ENCODE data around the gene GRK4. TPM values are rescaled to one million over a fixed set of nuclear protein-coding genes. Genes with fewer than 3 reads are reported as not detected.
"Not testable (repeated sequence)": the region's sequence is repeated elsewhere in the genome, so short reads cannot be mapped to it uniquely, and the experiment has no call there.

Gene GRK4
- total RNA-seq, 2 donors from 2014 or later = 7.0 to 8.2 TPM

- H3K27ac ChIP-seq = no peak overlapping the region
- no peak overlapping the region for H3K4me3 ChIP-seq
- no peaks in the 10 kb centered on the region for H3K27me3 ChIP-seq
- no peaks in the 10 kb centered on the region for H3K9me3 ChIP-seq
- TF ChIP-seq CTCF (IDR thresholded peaks at IDR 0.05) = no peak
- no peak for DNase-seq (ENCODE audit: low spot score)
- H3K4me1 ChIP-seq = no peaks in the 10 kb centered on the region
- H3K36me3 ChIP-seq = peaks cover 81% of the 10 kb centered on the region
Measured at GRCh38 chr4:2954358-2955185, 8.8 kb upstream of the GRK4 start.

DNA sequence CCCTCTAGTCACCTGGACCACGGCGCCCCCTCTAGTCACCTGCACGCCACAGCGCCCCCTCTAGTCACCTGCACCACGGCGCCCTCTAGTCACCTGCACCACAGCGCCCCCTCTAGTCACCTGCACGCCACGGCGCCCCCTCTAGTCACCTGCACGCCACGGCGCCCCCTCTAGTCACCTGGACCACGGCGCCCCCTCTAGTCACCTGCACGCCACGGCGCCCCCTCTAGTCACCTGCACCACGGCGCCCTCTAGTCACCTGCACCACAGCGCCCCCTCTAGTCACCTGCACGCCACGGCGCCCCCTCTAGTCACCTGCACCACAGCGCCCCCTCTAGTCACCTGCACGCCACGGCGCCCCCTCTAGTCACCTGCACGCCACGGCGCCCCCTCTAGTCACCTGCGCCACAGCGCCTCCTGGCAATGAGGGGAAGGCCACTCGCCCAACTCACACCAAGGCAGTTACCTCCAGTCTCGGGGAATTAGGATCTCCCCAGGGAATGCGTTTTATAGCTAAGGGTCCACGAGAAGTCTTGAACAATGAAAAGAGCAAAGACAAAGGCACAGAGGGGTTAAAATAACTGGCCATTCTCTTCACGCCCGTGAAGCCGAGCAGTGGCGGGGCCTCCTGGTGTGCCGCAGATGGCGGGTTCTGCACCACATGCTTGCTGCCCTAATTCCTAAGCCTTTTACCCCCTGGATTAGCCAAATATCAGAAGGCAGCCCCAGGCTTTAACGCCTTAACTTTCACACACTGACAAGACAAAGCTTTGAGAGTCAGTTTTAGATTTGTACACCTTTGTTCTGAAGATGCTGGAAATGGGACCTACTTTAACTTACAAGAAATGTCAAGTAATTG is 8.0 kb upstream of the GRK4 start:
- peaks cover 73% of the 10 kb centered on the region for H3K36me3 ChIP-seq
- not testable (repeated sequence) for H3K4me1 ChIP-seq; H3K27me3 ChIP-seq; H3K9me3 ChIP-seq; DNase-seq (ENCODE audit: low spot score); H3K4me3 ChIP-seq; H3K27ac ChIP-seq

DNA sequence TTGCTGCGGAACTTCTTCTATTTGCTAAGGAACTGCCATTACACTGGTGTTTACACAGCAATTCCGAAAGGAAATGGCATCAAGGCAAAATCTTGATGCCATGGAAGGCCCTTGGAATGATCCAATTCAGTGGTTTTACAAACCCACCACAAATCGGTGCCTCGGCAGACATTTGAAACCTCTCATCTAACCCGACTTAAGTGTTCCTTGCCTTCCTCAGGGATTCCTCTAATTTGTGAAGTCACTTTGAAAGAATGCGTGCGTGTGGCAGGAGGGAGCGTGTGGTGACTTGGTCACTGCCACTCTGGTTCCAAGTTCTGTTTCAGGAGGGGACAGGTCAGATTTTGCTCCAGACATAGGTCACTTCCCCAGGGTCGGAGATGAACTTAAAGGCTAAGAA is 4.9 kb upstream of the GRK4 start:
- no peak for TF ChIP-seq CTCF (IDR thresholded peaks at IDR 0.05)
- no peak for DNase-seq (ENCODE audit: low spot score)
- Histone ChIP-seq H3K36me3 (peaks cover 43% of the 10 kb centered on the region), H3K4me1 (peaks cover 0 to 14% of the 10 kb centered on the region in 2 donors), H3K9me3 (no peaks in the 10 kb centered on the region), H3K4me3 (no peak overlapping the region), H3K27me3 (no peaks in the 10 kb centered on the region), H3K27ac (no peak overlapping the region)

GRCh38 chr4:2960450-2960849 is 2.9 kb upstream of the GRK4 start:
- not testable (repeated sequence) for H3K27me3 ChIP-seq; H3K9me3 ChIP-seq; DNase-seq (ENCODE audit: low spot score); H3K4me3 ChIP-seq; H3K27ac ChIP-seq
- Histone ChIP-seq H3K36me3 (peaks cover 29% of the 10 kb centered on the region), H3K4me1 (peaks cover 0 to 29% of the 10 kb centered on the region in 2 donors)

GRCh38 chr4:2961421-2961810 is 2.0 kb upstream of the GRK4 start:
- Histone ChIP-seq H3K36me3 (peaks cover 19% of the 10 kb centered on the region), H3K27ac (no peak overlapping the region), H3K4me3 (no peak overlapping the region), H3K4me1 (peaks cover 0 to 29% of the 10 kb centered on the region in 2 donors), H3K27me3 (no peaks in the 10 kb centered on the region), H3K9me3 (no peaks in the 10 kb centered on the region)
- TF ChIP-seq CTCF (IDR thresholded peaks at IDR 0.05) = no peak
- no peak for DNase-seq (ENCODE audit: low spot score)

- Histone ChIP-seq H3K27ac (peak overlapping the region; percentile 82 to 89), H3K4me3 (peak overlapping the region; percentile 83 to 88), H3K9me3 (no peaks in the 10 kb centered on the region), H3K4me1 (peaks cover 0 to 29% of the 10 kb centered on the region in 2 donors), H3K27me3 (no peaks in the 10 kb centered on the region), H3K36me3 (peaks cover 14% of the 10 kb centered on the region)
- no peak for TF ChIP-seq CTCF (IDR thresholded peaks at IDR 0.05)
- DNase-seq (ENCODE audit: low spot score) = no peak
Measured at GRCh38 chr4:2961811-2962441, 1.4 kb upstream of the GRK4 start.
